GM12878 (cell line): Measurements from ENCODE around the gene ALDH1L1. TPM values are rescaled to one million over a fixed set of nuclear protein-coding genes. Genes with fewer than 3 reads are reported as not detected.

ENCODE experiments used
- ATAC-seq: fragments of 200-7000 bp; cut with Tn5 transposase; 3 replicates; pipeline ENCODE4 v1.9.1; 2020; ENCODE audit warnings: mild to moderate bottlenecking, moderate library complexity
- BruUV-seq: library from RNA; stranded (reverse); fragments of 400-500 nt; replicated peaks from 2 replicates; lab custom pipeline; 2021; lab: Mats Ljungman, UMichigan
- CTCF ChIA-PET: fragments of 300-600 bp; sonication (Branson Sonifier 250); formaldehyde crosslinking; extraction: SDS; loops from one replicate; lab custom pipeline; 2021; ENCODE audit warnings: inconsistent platforms; lab: Yijun Ruan, JAX
- POLR2A ChIA-PET: fragments of 350-600 bp; formaldehyde crosslinking; extraction: SDS; loops from one replicate; lab custom pipeline; 2021; ENCODE audit warnings: inconsistent platforms; lab: Charles Lee
- RAD21 ChIA-PET: fragments of 300-600 bp; sonication (Branson Sonifier 250); formaldehyde crosslinking; loops from one replicate; lab custom pipeline; 2023; ENCODE audit warnings: antibody characterized with exemption; ENCODE audit not compliant: unreplicated experiment; lab: Charles Lee
- SMC1A ChIA-PET: fragments of 300-600 bp; sonication (Branson Sonifier 250); formaldehyde crosslinking; loops from one replicate; lab custom pipeline; 2023; ENCODE audit not compliant: unreplicated experiment, uncharacterized antibody; lab: Charles Lee
- DNase-seq: peaks from one replicate; pipeline ENCODE4 v3.0.0-alpha.2; 2011; ENCODE audit warnings: low read depth, low spot score
- FAIRE-seq: peaks from 3 replicates; lab custom pipeline; 2011; peaks lifted over from hg19 to GRCh38; lab: Jason Lieb, UNC
- H2AFZ ChIP-seq: 2 replicates; pipeline ENCODE4 v1.6.0; 2011; ENCODE audit warnings: low read depth, low read length, control low read depth; ENCODE audit not compliant: control insufficient read depth
- H3K27ac ChIP-seq: 2 replicates; pipeline ENCODE4 v1.5.1; 2011; ENCODE audit warnings: control low read depth; ENCODE audit not compliant: control insufficient read depth, insufficient read depth
- H3K27me3 ChIP-seq, 2 experiments: replicated peaks in 1 of 2; 2 replicates each; pipeline versions ENCODE4 v1.6.0 to v1.6.1; 2011; ENCODE audit warnings: low read length in 1 of 2; ENCODE audit not compliant: control insufficient read depth in 2 of 2, insufficient read depth in 2 of 2
- H3K36me3 ChIP-seq, 2 experiments: 2 replicates each; pipeline ENCODE4 v1.5.1; 2011; ENCODE audit warnings: low read length in 1 of 2; ENCODE audit not compliant: control insufficient read depth in 2 of 2, insufficient read depth in 2 of 2
- H3K4me1 ChIP-seq: 2 replicates; pipeline ENCODE4 v1.6.1; 2011; ENCODE audit warnings: mild to moderate bottlenecking, low read length, moderate library complexity, mixed read lengths; ENCODE audit not compliant: control insufficient read depth, insufficient read depth
- H3K4me2 ChIP-seq: 2 replicates; pipeline ENCODE4 v1.6.0; 2011; ENCODE audit warnings: control low read depth; ENCODE audit not compliant: control insufficient read depth, insufficient read depth
- H3K4me3 ChIP-seq: fragments of 200-600 bp; sonication (generic); 2 replicates; pipeline ENCODE4 v1.5.1; 2016
- H3K79me2 ChIP-seq: 2 replicates; pipeline ENCODE4 v1.6.0; 2011; ENCODE audit warnings: low read length; ENCODE audit not compliant: control insufficient read depth, insufficient read depth
- H3K9ac ChIP-seq: 2 replicates; pipeline ENCODE4 v1.8.0; 2011; ENCODE audit warnings: low read length, control low read depth, mixed read lengths; ENCODE audit not compliant: control insufficient read depth, insufficient read depth
- H3K9me3 ChIP-seq: replicated peaks from 3 replicates; pipeline ENCODE4 v1.5.1; 2011; ENCODE audit warnings: mild to moderate bottlenecking, low read length; ENCODE audit not compliant: control insufficient read depth, insufficient read depth
- H4K20me1 ChIP-seq: 2 replicates; pipeline ENCODE4 v1.6.0; 2011; ENCODE audit not compliant: control insufficient read depth, insufficient read depth
- CREB1 ChIP-seq: IDR thresholded peaks from 2 replicates; pipeline ENCODE4 v1.6.1; 2012; ENCODE audit warnings: low read depth, mild to moderate bottlenecking, inconsistent platforms
- IRF3 ChIP-seq: fragments of 450-650 bp; IDR thresholded peaks from 2 replicates; pipeline ENCODE4 v1.6.1; 2014; ENCODE audit warnings: mild to moderate bottlenecking
- WGBS: methylation state at CpG from one replicate; pipeline ENCODE4 v1.1.6; 2016; ENCODE audit warnings: low lambda C conversion rate; ENCODE audit not compliant: insufficient replicate concordance, insufficient coverage; ENCODE audit errors: missing lambda C conversion rate; 5-methylcytosine and 5-hydroxymethylcytosine counted together
- in situ Hi-C: fragments of 300-500 bp; cut with MboI; formaldehyde crosslinking; loops from 9 replicates; pipeline ENCODE4 v1.14.3; 2018; ENCODE audit warnings: mixed read lengths
- intact Hi-C: fragments of 100-400 bp; cut with micrococcal nuclease; formaldehyde crosslinking; loops from one replicate; pipeline ENCODE4 v1.14.2; 2022; ENCODE audit not compliant: unreplicated experiment
- polyA plus RNA-seq, 11 experiments: library from polyadenylated mRNA; depleted of rRNA in 4 of 11; unstranded in 6 of 11; stranded (reverse) in 5 of 11; fragments of >200 nt; fragmentation: Nextera tagmentation in 4 of 11; fragmentation: Illumina TruSeq in 1 of 11; extraction: Ambion mirVana in 4 of 11; extraction: Trizol in 1 of 11; gene quantifications; 1 replicate in 1 of 11; 2 replicates in 10 of 11; pipeline versions ENCODE4 v1.2.1 to v1.2.3, GENCODE V29; 2011 to 2016; ENCODE audit warnings: inconsistent platforms in 2 of 11, missing spikeins in 2 of 11, low read depth in 1 of 11
- total RNA-seq, 4 experiments: library from RNA; depleted of rRNA in 3 of 4; stranded (reverse); fragments of >200 nt in 3 of 4; fragmentation: Illumina TruSeq in 1 of 4; extraction: Trizol in 1 of 4; gene quantifications; 2 replicates each; pipeline versions ENCODE4 v1.2.1 to v1.2.3, GENCODE V29; 2013 to 2021

The ALDH1L1 gene
- total and polyA plus RNA-seq, 10 of the 15 experiments (the other 5 are each of a cell fraction or from before 2014, with no cell fraction given) = 0.04 to 18.2 (median 0.45) TPM

- intact Hi-C loops = loop anchor here (10.0 kb wide), 1 partner anchor 1413 kb away; no protein-coding TSS in a partner anchor
- Histone ChIP-seq H3K27ac (no peak overlapping the region), H3K4me3 (no peak overlapping the region), H3K4me1 (no peaks in the 10 kb centered on the region), H3K4me2 (no peak overlapping the region), H3K79me2 (no peaks in the 10 kb centered on the region), H3K27me3 (peaks cover 0 to 2% of the 10 kb centered on the region in 2 experiments; a peak in 1 of 4 replicates), H3K9ac (no peak overlapping the region), H3K36me3 (no peaks in the 10 kb centered on the region), H4K20me1 (no peaks in the 10 kb centered on the region), H3K9me3 (no peaks in the 10 kb centered on the region), H2AFZ (no peak overlapping the region)
- ATAC-seq (no peak), DNase-seq (no peak), FAIRE-seq (no peak)
- POLR2A ChIA-PET = interaction anchor here (0.6 kb wide), 1 partner anchor 523 kb away, joined by 4 read pairs; no protein-coding TSS in a partner anchor
- 28% methylated on average over 16 of the region's 16 CpGs for WGBS
- no TSS peak for BruUV-seq
- in situ Hi-C loops = loop anchor here (10.0 kb wide), 1 partner anchor 263 kb away; the partner anchor contains the start of gene CFAP100
- no peak for TF ChIP-seq CREB1
- no peak for TF ChIP-seq IRF3
- CTCF ChIA-PET = interaction anchor here (1.0 to 1.1 kb wide), 2 partner anchors 67 to 74 kb away, joined by 3 to 4 read pairs; no protein-coding TSS in a partner anchor
- RAD21 ChIA-PET = interaction anchor here (2.2 kb wide), 1 partner anchor 66 kb away, joined by 12 read pairs; no protein-coding TSS in a partner anchor
- SMC1A ChIA-PET = no interaction called here
These were observed 48.3 kb downstream of the ALDH1L1 start for GRCh38 chr3:126131881-126132750.
